GM19025 (cell line): ENCODE results near the gene OR14A16.

Experiments used
- ATAC-seq: cut with Tn5 transposase; IDR thresholded peaks from one replicate; pipeline ENCODE4 v1.9.1; 2021; ENCODE audit warnings: mild to moderate bottlenecking, low read depth, moderate library complexity; ENCODE audit not compliant: unreplicated experiment

Gene OR14A16, protein sequence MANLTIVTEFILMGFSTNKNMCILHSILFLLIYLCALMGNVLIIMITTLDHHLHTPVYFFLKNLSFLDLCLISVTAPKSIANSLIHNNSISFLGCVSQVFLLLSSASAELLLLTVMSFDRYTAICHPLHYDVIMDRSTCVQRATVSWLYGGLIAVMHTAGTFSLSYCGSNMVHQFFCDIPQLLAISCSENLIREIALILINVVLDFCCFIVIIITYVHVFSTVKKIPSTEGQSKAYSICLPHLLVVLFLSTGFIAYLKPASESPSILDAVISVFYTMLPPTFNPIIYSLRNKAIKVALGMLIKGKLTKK

GRCh38 chr1:247824023-247824422, at the start of gene OR14A16:
OR14A16 (minus strand) TSS chr1:247824119; CDS start chr1:247815729, 8,390 bp downstream.
- no peak for ATAC-seq

DNA sequence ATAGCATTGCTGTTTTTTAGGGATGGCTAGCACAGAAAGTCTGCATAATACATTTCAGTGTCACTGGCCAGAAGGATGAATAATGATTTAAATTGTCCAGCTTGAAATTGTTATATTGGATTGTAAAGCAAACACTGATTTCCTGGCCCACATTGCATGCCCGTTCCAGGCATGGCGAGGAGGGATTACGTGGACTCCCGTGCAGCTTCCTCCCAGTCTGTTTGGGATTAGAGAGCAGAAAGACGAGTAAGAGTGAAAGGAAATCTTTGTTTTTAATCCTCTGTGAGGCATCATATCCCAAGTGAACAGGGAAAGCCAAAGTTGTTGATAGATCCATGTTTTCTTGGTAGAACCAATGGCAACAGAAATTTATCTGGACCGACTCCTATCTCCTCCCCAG, 41.5 kb upstream of the OR14A16 start:
- no peak for ATAC-seq

- no peak for ATAC-seq
These were observed 40.7 kb upstream of the OR14A16 start for GRCh38 chr1:247864644-247865043.

GRCh38 chr1:247862756-247863155, 38.8 kb upstream of the OR14A16 start:
- no peak for ATAC-seq

DNA sequence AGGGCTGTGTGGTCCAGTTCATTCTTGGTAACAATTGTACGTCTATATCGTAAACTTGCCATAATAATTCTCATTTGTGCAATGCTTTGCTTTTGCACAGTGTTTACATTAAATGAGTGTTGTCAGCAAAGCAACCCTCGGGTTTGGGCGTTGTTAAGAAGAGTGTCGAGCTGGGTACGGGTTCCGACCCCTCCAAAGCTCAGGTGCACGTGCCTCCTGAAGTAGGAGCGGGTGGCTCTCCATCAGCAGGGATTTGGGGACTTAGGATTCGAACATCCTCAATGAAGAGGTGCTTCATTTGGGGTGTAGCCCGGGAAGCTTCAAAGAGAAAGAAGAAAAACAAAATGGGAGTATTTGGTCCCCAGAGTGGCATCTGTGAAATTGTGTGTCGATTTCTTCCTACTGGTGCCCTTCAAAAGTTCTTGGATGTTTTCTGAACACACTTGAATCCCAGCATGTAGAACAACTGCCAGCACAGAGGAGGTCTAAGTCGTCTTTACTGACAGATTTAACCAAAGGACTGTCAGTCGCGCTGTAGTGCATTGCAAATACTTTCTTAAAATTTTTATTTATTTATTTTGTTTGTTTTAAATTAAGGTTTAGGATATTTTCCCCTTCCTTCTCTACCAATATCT, 34.2 kb upstream of the OR14A16 start:
- no peak for ATAC-seq

DNA sequence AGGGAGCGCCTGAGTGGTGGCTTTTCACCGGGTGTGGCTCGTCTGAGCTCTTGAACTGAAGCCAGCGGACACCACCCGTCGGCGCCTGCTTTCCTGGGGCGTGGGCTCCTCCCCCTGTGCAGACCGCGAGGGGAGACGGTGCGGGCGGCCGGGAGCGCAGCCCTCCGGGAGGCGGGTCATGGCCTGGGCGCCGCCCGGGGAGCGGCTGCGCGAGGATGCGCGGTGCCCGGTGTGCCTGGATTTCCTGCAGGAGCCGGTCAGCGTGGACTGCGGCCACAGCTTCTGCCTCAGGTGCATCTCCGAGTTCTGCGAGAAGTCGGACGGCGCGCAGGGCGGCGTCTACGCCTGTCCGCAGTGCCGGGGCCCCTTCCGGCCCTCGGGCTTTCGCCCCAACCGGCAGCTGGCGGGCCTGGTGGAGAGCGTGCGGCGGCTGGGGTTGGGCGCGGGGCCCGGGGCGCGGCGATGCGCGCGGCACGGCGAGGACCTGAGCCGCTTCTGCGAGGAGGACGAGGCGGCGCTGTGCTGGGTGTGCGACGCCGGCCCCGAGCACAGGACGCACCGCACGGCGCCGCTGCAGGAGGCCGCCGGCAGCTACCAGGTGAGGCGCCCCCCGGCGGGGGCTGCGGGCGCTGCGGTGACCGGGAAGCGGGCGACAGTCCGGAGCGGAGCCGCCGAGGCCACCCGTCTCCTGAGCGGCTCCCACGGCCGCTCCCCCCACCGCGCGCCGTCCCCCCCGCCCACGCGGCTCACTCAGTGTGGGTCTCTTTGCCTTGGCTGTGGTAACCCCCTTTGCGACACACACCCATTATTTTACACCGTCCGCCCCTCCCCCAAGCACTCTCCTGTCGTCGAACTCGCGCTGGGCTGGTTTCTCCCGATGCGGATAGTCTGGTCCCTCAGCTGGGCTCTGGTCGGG, 33.4 kb upstream of the OR14A16 start, which contains the start of gene TRIM58:
Gene TRIM58 (plus strand): TSS at position 119 of the 916 bp plus-strand sequence. CDS start 60 bp downstream, at position 179.
- no peak for ATAC-seq

DNA sequence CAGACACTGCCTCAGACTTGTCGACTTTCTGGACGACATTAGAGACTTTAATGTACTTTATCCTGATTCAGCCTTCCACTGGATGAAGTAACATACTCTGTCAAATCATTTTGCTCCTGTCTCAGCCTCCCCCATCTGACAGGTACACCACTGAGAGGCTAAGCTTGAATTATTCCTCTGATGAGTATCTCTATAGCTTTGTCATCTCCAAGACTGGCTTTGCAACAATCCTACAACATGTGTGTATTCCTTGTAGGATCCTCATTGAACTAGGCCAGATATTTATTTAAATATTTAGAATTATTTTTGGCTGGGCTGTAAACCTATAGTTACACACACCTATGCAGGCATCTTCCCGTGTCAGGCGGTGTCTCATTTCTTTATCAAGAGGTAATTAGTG, 32.0 kb upstream of the OR14A16 start:
- no peak for ATAC-seq

GRCh38 chr1:247854899-247855545, 31.1 kb upstream of the OR14A16 start:
- ATAC-seq = no peak

DNA sequence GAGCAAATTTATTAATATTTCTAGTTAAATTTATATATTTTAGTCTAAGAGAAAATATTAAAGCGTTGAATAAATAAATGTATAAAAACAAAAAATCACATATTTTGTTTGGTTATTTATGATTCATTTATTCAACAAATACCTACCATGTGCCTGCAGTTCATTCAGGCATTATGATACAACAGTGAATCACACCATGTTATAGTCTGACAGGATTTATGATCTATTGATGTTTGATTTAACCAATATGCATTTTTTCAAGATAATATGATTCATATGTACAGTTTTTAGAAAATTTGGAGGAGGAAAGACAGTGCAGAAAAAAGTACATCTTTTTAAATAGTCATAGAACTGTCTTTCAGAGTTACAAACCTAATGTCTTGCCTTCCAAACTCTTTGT, 25.7 kb upstream of the OR14A16 start:
- no peak for ATAC-seq

- no peak for ATAC-seq
These were observed 24.4 kb upstream of the OR14A16 start for GRCh38 chr1:247848346-247848745.

DNA sequence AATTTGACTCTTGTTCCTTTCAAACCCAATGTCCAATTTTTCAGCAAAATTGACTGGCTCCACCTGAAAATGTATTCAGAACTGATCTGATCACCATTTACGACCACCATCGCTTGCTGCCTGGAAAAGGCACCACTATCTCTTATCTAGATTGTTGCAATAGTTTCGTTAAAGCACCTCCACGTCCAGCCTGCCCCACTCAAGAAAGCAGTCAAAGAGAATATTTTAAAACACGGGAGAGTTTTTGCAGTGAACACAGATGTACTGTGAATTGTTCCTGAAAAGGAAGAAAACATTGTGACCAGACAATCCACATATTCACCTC, 21.7 kb upstream of the OR14A16 start:
- ATAC-seq = no peak

DNA sequence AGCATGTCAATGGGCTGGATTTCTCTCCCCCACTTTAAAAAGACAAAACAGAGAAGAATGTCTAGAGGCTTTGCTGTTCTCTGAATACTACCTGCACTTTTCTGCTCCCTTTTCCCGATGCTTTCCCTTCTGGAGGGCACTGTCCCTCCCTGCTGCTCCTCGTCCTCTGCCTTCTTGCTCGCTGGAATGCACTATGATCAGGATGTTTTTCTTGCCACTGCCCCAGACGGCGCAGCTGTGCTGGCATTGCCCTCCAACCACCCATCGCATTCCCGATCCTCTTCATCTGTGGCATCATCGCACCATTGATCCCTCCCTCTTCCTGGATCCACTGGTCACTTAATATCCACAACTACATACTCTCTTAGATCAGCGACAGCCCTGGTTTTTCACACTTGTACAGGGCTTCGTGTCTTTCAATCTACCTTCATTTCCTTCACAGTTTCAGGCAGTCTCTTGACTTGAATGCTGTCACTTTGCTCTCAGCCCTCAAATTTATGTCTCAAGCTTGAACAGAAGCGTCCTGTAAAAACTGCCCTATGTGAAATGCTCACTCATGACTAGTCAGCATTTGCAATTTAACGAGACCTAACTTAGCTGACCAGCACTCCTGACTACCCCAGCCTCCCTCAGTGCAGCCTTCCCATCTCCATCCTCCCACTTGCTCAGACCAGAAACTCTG, 21.2 kb upstream of the OR14A16 start:
- ATAC-seq = no peak

DNA sequence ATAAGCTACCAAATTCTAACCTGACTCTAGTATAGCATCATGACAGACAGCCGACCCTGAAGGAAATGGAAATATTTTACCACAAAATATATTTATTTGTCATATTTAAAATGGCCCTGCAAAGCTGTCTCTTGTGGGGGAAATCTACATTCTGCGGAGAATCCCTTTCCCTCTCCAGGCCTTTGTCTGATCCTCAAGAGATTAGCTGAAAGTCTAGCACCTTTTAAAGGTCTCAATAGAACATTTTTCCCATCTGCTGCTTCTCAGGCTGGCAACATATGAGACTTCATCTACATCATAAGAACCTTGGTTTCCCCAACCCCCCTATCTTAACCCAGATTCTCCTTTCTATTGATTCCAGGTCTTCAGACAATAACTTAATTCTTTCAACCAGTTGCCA, 19.5 kb upstream of the OR14A16 start:
- ATAC-seq = no peak

GRCh38 chr1:247841796-247842195, 17.9 kb upstream of the OR14A16 start, which contains the start of gene OR11L1:
OR11L1 (minus strand) TSS chr1:247841896; CDS start chr1:247841896, 0 bp downstream.
- no peak for ATAC-seq

DNA sequence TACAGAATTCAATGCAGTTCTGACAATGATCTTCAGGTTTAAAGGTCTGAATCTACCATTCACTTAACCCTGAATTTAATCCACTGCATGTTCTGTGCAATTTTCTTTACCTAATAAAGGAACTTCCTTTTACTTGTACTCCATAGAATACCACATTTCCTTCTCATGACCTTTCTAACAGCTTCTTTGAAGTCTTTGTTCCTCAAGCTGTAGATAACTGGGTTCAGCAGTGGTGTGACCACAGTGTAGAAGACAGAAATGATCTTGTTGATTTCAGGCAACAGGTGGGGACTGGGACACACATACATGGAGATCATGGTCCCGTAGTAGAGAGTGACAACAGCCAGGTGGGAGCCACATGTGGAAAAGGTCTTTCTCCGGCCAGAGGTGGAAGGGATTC, 16.9 kb upstream of the OR14A16 start:
- no peak for ATAC-seq

DNA sequence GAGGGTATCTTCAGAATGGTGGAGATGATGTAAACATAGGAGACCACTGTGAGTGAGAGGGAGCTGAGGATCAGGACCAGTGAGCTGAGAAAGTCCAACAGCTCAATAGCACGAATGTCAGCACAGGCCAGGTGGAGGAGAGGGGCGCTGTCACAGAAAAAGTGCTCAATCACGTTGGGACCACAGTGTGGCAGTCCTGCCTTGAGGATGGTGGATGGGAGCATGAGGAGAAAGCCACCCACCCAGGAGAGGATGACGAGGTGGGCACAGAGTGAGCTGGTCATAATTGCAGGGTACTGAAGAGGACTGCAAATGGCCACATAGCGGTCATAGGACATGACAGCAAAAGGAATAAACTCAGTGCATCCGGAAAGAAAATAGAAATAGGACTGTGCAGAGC, 9.7 kb upstream of the OR14A16 start:
- ATAC-seq = no peak

DNA sequence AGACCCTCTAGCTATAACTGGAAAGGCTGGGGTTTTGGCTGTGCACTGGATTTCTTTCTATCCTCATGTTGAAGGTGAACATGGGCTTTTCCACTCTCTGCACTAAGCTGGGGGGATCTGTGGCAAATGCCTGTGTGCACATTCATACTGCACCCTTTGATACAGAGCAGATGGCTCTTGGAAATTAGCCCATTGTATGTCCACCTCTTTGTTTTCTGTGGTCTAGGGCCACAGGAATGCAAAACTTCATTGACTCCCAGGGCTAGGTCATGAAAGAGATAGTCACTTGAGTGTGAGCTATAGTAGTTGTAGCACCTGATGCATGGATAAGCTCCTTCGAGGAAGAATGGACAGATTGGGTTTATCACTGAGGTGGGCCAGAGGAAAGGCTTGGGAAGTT, 5.7 kb upstream of the OR14A16 start:
- ATAC-seq = no peak

GRCh38 chr1:247825362-247825761, 1.4 kb upstream of the OR14A16 start:
- no peak for ATAC-seq

DNA sequence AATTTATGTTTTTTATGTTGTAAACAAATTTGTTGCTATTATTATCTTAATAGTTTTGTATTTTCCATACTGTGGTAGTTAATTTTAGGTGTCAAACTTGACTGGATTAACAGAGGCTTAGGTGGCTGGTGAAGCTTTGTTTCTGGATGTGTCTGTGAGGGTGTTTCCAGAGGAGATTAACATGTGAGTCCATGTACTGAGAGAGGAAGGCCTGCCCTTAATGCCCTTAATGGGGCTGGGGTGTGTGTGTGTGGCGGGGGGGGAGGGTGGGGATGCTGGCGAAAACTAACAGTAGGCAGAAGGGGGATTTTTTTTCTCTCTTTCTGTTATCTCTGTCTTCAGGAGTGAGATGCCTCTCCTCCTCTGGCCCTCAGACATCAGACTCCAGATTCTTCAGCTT, 1.9 kb downstream of the OR14A16 start:
- no peak for ATAC-seq

DNA sequence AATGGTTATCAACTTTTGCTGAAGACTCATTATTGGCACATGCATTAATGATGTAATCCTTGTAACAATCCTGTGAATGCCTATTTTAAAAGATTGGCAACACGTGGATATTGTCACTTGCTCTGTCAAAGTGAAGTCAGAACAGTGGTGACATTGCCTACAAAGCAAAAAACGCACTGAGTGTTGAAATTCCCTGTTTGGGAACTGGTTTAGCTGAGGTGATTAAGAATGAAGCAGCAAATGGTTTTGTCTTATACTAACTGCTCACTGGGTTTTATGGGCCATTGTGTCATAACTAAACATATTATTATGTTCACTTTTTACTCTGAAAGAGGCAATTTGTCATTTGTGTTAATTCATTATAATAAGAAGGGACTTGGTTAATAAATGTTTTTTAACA, 11.3 kb downstream of the OR14A16 start:
- ATAC-seq = no peak
